ENCODE measurements around the gene RAB31.

The RAB31 gene

DNA sequence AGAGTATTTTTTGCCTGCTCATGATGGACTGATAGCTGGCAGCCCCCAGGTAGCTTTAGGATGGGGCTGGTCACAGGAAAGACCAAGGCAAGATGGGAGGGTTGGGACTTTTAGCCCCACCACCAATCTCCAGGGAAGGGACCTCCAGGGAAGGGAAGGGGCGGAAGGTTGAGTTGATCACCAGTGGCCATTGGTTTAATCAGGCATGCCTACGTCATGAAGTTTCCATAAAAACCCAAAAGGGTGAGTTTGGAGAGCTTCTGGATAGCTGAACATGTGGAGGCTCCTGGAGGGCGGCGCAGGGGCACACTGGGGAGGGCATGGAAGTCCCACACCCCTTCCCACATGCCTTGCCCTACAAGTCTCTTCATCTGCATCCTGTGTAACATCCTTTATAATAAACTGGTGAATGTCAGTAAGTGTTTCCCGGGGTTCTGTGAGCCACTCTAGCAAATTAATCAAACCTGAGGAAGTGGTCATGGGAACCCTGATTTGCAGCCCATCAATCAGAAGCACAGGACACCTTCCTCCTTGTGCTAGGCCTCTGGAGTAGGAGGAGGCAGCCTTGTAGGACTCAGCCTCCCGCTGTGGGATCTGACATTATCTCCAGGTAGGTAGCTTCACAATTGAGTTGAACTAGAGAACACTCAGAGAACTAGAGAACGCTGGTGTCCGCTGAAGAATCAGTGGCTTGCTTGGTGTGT lies 30.3 kb downstream of the RAB31 start:
- no peak for DNase-seq

DNA sequence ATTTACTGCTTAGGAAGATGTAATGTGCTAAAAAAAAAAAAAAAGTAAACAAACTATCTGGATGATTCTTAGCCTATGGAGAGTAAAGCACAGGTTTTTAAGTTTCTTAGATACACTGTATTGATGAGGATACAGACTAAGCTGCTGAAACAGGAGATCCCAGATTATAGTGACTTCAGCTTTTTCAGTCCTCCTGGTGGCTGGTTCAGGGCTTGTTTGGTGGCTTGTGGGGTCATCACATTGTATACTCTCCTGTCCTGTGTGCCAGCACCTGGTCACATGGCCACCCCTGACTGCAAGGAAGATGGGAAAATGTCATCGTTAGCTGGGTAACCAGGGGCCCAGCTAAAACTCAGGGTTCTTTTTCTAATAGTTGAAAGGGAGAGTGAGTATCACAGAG lies 31.4 kb downstream of the RAB31 start:
- DNase-seq, result no peak

GRCh38 chr18:9740071-9740470 lies 32.0 kb downstream of the RAB31 start:
- no peak for DNase-seq

- DNase-seq, result no peak
These were observed 33.3 kb downstream of the RAB31 start for GRCh38 chr18:9741406-9741792.

- DNase-seq, result no peak
These were observed 33.9 kb downstream of the RAB31 start for GRCh38 chr18:9741793-9742523.

- no peak for DNase-seq
These were observed 34.5 kb downstream of the RAB31 start for GRCh38 chr18:9742524-9743131.

- no peak for DNase-seq
These were observed 35.3 kb downstream of the RAB31 start for GRCh38 chr18:9743200-9744016.

- no peak for DNase-seq
These were observed 38.9 kb downstream of the RAB31 start for GRCh38 chr18:9746958-9747357.

DNA sequence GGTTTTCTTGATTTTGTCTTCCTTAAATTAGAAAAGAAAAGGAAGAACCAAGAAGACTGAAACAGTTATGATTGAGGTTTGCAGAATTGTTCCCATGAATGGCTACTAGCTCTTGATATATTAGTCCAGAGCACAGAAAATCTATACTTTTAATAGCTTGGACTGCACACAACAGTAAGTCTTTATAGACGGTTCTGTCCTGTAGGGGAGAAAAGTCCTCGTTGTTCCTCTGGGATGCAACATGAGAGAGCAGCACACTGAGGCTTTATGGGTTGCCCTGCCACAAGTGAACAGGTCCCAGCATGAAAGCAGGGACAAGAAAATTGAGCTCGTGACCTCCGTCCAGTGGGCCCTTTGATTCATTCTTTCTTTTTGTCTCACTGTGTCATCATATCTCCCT lies 41.5 kb downstream of the RAB31 start:
- DNase-seq, result no peak

GRCh38 chr18:9750112-9750511 lies 42.0 kb downstream of the RAB31 start:
- no peak for DNase-seq

DNA sequence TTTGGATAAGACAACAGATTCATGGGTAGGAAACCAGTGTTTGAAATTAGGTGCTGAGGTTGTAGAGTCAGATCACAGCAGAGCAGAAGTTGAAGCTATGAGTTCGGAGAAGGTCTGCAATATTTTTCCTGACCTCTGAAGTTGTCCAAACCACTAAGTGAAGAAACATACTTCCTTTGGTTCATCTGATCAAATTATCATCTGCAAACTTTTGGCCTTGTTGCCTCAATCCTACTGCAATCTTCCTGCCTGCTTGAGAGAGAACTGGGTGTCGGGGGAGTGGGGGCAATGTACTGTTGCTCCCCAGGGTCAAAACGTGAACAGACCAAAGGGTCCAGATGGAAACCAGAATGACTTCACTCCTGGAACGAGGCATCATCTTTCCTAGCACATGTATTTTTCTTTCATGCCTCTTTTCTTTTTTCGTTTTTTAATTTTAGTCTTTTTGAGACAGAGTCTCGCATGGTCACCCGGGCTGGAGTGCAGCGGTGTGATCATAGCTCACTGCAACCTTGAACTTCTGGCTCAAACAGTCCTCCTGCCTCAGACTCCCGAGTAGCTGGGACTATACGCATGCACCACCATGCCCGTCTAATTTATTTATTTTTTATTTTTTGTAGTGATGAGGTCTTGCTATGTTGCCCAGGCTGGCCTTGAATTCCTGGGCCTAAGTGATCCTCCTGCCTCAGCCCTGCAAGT lies 42.7 kb downstream of the RAB31 start:
- DNase-seq, result no peak

GRCh38 chr18:9751371-9752031 lies 43.4 kb downstream of the RAB31 start:
- no peak for DNase-seq

DNA sequence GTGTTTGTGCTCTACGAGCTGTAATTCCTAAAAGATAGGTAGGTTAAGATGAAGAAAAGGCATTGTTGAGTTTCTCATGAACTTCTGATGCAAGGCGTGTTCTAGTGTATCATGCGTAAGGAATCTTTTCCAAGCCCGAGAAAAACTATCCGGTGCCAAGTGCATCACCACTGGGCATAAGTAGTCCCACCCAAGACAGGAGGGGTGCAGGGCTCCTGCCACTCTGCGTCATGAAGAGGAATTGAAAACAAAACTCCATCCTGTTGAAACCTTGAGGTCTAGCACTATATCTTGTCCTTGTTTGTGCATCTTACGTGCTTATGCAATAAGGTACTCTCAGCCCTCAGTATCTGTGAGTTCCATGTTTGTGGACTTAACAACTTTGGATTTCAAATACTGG lies 45.7 kb downstream of the RAB31 start:
- DNase-seq, result no peak

- no peak for DNase-seq
These were observed 47.0 kb downstream of the RAB31 start for GRCh38 chr18:9755110-9755509.

DNA sequence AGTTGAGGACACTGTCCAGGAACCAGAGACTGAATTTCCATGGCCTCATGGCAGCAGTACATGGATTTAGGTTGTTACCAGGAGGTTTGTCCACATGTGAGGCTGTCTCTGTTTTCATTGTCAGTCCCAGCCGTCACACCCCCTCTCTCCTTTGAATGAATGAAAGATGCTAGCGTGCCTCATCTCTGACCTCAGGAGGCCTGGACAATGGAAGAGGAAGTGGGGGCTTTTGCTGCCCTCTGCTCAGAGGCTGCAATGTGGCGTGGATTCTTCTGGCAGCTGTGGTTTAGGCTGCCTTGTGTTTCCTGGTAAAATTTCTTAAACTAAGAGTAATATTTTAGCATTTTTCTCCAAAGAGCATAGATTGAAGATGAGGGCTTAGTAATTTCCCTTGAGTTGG lies 47.5 kb downstream of the RAB31 start:
- no peak for DNase-seq

GRCh38 chr18:9756271-9756932 lies 48.3 kb downstream of the RAB31 start:
- DNase-seq, result no peak

- no peak for DNase-seq
These were observed 48.9 kb downstream of the RAB31 start for GRCh38 chr18:9756933-9757470.

GRCh38 chr18:9757827-9758621 lies 49.9 kb downstream of the RAB31 start:
- DNase-seq, result no peak

- no peak for DNase-seq
These were observed 50.5 kb downstream of the RAB31 start for GRCh38 chr18:9758624-9759075.

DNA sequence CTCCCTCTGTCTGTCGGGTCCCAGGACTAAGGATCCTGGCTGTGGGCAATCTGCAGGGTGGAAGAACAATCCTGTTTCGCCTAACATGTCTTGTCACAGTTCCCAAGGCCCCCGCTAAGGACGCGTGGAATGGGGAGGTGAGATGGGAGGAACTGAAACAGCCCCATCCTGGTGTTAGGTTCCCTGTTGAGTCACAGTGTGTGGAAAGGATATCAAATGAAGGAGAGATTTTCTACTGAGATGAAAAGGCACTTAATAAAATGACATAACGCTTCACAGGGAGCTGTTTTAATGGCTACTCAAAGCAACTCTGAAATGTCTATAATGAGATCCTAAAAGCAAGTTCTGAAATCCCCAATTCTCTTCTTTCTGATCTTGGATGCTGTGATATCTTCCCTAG lies 52.5 kb downstream of the RAB31 start:
- no peak for DNase-seq
